Measurements from ENCODE around the gene MAJIN.
"Not testable (repeated sequence)": the region's sequence is repeated elsewhere in the genome, so short reads cannot be mapped to it uniquely, and the experiment has no call there.

MAJIN gene

GRCh38 chr11:64994318-64994717, 22.4 kb upstream of the MAJIN start:
- TF ChIP-seq, protein P1, sequence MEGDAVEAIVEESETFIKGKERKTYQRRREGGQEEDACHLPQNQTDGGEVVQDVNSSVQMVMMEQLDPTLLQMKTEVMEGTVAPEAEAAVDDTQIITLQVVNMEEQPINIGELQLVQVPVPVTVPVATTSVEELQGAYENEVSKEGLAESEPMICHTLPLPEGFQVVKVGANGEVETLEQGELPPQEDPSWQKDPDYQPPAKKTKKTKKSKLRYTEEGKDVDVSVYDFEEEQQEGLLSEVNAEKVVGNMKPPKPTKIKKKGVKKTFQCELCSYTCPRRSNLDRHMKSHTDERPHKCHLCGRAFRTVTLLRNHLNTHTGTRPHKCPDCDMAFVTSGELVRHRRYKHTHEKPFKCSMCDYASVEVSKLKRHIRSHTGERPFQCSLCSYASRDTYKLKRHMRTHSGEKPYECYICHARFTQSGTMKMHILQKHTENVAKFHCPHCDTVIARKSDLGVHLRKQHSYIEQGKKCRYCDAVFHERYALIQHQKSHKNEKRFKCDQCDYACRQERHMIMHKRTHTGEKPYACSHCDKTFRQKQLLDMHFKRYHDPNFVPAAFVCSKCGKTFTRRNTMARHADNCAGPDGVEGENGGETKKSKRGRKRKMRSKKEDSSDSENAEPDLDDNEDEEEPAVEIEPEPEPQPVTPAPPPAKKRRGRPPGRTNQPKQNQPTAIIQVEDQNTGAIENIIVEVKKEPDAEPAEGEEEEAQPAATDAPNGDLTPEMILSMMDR (IDR thresholded peaks at IDR 0.05; ENCODE audit: low read depth, low read length, missing control alignments): no peak
- H3K4me3 ChIP-seq (replicated peaks; ENCODE audit: low read depth, low read length): no peak overlapping the region
- DNase-seq (ENCODE audit: extremely low read depth, low read depth): no peak

GRCh38 chr11:64990222-64990923, 18.5 kb upstream of the MAJIN start:
- TF ChIP-seq, protein P1 (IDR thresholded peaks at IDR 0.05; ENCODE audit: low read depth, low read length, missing control alignments): no peak
- DNase-seq (ENCODE audit: extremely low read depth, low read depth): no peak
- no peak overlapping the region for H3K4me3 ChIP-seq (replicated peaks; ENCODE audit: low read depth, low read length)

- no peak overlapping the region for H3K4me3 ChIP-seq (replicated peaks; ENCODE audit: low read depth, low read length)
These were observed 17.5 kb upstream of the MAJIN start for GRCh38 chr11:64989416-64989815.

GRCh38 chr11:64987998-64988854, 16.3 kb upstream of the MAJIN start:
- TF ChIP-seq, protein P1 (IDR thresholded peaks at IDR 0.05; ENCODE audit: low read depth, low read length, missing control alignments): no peak
- no peak for DNase-seq (ENCODE audit: extremely low read depth, low read depth)
- H3K4me3 ChIP-seq (replicated peaks; ENCODE audit: low read depth, low read length): no peak overlapping the region

More at GRCh38 chr11:64989416-64989815, 17.5 kb upstream of the MAJIN start:
- TF ChIP-seq, protein P1 (IDR thresholded peaks at IDR 0.05; ENCODE audit: low read depth, low read length, missing control alignments): no peak
- no peak for DNase-seq (ENCODE audit: extremely low read depth, low read depth)

DNA sequence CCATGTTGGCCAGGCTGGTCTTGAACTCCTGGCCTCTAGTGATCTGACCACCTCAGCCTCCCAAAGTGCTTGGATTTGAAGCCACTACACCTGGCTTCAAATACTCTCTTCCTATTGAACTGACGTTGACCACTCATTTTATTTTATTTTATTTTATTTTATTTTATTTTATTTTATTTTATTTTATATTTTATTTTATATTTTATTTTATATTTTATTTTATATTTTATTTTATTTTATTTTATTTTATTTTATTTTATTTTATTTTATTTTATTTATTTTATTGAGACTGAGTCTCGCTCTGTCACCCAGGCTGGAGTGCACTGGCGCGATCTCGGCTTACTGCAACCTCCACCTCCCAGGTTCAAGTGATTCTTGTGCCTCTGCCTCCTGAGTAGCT, 11.4 kb upstream of the MAJIN start:
- H3K4me3 ChIP-seq (replicated peaks; ENCODE audit: low read depth, low read length); DNase-seq (ENCODE audit: extremely low read depth, low read depth): not testable (repeated sequence)

DNA sequence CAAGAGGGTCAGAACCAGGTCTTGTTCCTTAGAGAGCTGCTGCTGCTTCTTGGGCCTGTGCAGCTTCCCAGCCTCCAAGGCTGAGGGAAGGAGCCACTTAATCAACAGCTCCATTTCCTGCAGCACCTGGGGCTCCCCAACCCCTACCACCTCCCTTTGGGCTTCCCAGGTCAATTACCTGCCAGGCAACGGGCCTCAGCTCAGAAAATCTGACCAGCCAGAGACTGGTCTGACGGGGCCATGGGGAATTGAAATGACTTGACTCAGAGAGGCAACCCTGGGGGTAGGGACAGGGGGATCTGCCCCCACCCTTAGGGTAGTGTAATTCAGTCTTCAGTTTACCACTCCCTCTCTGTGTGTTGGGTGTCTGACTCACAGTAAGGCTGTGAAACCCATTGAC, 4.7 kb upstream of the MAJIN start:
- H3K4me3 ChIP-seq (replicated peaks; ENCODE audit: low read depth, low read length): no peak overlapping the region
- DNase-seq (ENCODE audit: extremely low read depth, low read depth): no peak
- TF ChIP-seq, protein P1 (IDR thresholded peaks at IDR 0.05; ENCODE audit: low read depth, low read length, missing control alignments): no peak

DNA sequence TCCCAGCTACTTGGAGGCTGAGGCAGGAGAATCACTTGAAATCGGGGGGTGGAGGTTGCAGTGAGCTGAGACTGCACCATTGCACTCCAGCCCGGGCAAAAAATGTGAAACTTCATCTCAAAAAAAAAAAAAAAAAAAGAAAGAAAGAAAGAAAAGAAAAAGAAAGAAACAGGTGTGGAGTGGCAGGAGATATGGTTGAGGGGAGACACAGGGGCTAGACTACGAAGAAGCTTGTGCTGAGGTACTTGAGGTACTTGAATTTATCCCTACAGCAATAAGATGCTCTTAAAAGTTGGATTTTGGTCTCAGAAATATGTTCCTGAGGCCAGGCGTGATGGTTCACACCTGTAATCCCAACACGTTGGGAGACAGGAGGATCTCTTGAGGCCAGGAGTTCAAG, 2.2 kb upstream of the MAJIN start:
- H3K4me3 ChIP-seq (replicated peaks; ENCODE audit: low read depth, low read length): no peak overlapping the region
- no peak for DNase-seq (ENCODE audit: extremely low read depth, low read depth)
- TF ChIP-seq, protein P1 (IDR thresholded peaks at IDR 0.05; ENCODE audit: low read depth, low read length, missing control alignments): no peak
